Measurements from ENCODE around the gene RBSN. TPM values are rescaled to one million over a fixed set of nuclear protein-coding genes. Genes with fewer than 3 reads are reported as not detected.

Gene RBSN
- total RNA-seq, 1 experiment from 2014 or later = 21.2 TPM

DNA sequence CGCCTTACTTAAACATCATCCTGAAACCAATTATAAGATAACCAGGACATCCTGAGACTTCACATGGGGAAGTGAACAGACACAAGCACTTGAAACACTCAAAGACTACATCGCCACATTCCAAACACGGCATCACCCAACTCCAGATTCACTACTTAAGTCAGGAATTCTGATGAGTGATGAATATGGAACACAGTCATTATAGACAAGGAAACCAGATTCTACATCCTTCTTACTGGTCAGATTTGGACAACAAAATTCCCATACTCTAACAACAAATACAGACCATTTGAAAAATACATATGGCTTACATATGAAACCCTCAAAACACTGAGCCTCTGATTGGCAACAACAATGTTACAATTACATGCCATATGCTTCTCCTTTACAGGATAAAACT lies 13.1 kb upstream of the RBSN start:
- peaks cover 46% of the 10 kb centered on the region for H3K27me3 Mint-ChIP-seq (ENCODE audit: unreplicated experiment)
- intact Hi-C loops (cut with micrococcal nuclease; ENCODE audit: unreplicated experiment) = no loop called here
- no TSS peak for BruUV-seq (replicated peaks)
- no peak overlapping the region for H3K27ac Mint-ChIP-seq (ENCODE audit: unreplicated experiment)
- DNase-seq = no peak
- peaks cover 5% of the 10 kb centered on the region for H3K36me3 Mint-ChIP-seq (ENCODE audit: insufficient read depth, unreplicated experiment)
- CTCF ChIA-PET = no interaction called here
- TF ChIP-seq, protein P1, sequence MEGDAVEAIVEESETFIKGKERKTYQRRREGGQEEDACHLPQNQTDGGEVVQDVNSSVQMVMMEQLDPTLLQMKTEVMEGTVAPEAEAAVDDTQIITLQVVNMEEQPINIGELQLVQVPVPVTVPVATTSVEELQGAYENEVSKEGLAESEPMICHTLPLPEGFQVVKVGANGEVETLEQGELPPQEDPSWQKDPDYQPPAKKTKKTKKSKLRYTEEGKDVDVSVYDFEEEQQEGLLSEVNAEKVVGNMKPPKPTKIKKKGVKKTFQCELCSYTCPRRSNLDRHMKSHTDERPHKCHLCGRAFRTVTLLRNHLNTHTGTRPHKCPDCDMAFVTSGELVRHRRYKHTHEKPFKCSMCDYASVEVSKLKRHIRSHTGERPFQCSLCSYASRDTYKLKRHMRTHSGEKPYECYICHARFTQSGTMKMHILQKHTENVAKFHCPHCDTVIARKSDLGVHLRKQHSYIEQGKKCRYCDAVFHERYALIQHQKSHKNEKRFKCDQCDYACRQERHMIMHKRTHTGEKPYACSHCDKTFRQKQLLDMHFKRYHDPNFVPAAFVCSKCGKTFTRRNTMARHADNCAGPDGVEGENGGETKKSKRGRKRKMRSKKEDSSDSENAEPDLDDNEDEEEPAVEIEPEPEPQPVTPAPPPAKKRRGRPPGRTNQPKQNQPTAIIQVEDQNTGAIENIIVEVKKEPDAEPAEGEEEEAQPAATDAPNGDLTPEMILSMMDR (IDR thresholded peaks at IDR 0.05; ENCODE audit: unreplicated experiment) = no peak
- H3K4me3 Mint-ChIP-seq (ENCODE audit: low read depth, unreplicated experiment) = no peak overlapping the region
- H3K9me3 Mint-ChIP-seq (ENCODE audit: low read depth, unreplicated experiment) = no peaks in the 10 kb centered on the region
- peaks cover 13% of the 10 kb centered on the region for H3K4me1 Mint-ChIP-seq (ENCODE audit: low read depth, unreplicated experiment)

DNA sequence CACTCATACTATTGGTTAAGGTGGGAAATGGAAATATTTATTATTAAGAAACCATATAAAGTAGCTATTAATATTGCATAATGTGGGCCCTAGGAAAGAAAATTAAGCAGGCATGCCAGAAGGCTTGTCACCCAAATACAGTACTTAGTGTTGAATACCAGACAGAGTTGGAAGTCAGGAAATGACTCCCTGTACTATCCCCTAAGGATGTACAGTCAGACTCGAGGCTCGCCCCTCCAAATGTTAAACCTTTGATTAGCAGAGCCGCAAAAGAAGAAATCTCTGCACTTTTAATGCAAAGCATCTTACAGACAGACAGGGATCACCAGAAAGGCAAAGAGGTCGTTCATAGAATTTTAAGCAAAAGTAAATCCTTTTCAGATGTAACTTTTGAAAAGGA lies 11.3 kb upstream of the RBSN start:
- Mint-ChIP-seq H3K9me3 (ENCODE audit: low read depth, unreplicated experiment) (no peaks in the 10 kb centered on the region), H3K27ac (ENCODE audit: unreplicated experiment) (no peak overlapping the region), H3K36me3 (ENCODE audit: insufficient read depth, unreplicated experiment) (peaks cover 5% of the 10 kb centered on the region), H3K4me3 (ENCODE audit: low read depth, unreplicated experiment) (no peak overlapping the region), H3K27me3 (ENCODE audit: unreplicated experiment) (peaks cover 47% of the 10 kb centered on the region), H3K4me1 (ENCODE audit: low read depth, unreplicated experiment) (peaks cover 13% of the 10 kb centered on the region)
- no TSS peak for BruUV-seq (replicated peaks)
- intact Hi-C loops (cut with micrococcal nuclease; ENCODE audit: unreplicated experiment) = no loop called here
- CTCF ChIA-PET = interaction anchor here (0.6 kb wide), 1 partner anchor 641 kb away, joined by 3 read pairs; no protein-coding TSS in a partner anchor
- DNase-seq = no peak
- TF ChIP-seq, protein P1 (IDR thresholded peaks at IDR 0.05; ENCODE audit: unreplicated experiment) = no peak

DNA sequence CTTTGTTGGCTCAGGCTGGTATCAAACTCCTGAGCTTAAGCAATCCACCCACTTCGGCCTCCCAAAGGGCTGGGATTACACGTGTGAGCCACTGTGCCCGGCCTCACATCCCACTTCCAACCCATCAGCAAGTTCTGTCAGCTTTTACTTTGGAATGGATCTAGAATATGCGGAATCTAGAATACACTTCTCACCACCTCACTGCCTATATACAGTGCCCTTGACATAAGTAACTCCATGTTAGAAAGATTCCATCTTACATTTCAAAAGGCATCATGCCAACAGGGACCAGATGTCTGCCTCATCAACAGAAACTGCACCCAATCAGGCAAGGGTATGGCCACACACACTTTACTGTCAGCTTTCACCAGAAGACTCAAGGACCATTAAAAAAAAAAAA lies 9.9 kb upstream of the RBSN start:
- CTCF ChIA-PET = interaction anchor here (1.0 to 1.8 kb wide), 4 partner anchors 8 to 97 kb away, joined by 3 to 11 read pairs (median 4); partner anchors contain the start of genes CAPN7 and RBSN
- intact Hi-C loops (cut with micrococcal nuclease; ENCODE audit: unreplicated experiment) = loop anchor here (2.0 to 5.0 kb wide), 2 partner anchors 98 to 296 kb away; partner anchors contain the start of gene CAPN7
- peaks cover 35% of the 10 kb centered on the region for H3K27me3 Mint-ChIP-seq (ENCODE audit: unreplicated experiment)
- TF ChIP-seq, protein P1 (IDR thresholded peaks at IDR 0.05; ENCODE audit: unreplicated experiment) = no peak
- DNase-seq = no peak
- H3K36me3 Mint-ChIP-seq (ENCODE audit: insufficient read depth, unreplicated experiment) = peaks cover 5% of the 10 kb centered on the region
- no peak overlapping the region for H3K4me3 Mint-ChIP-seq (ENCODE audit: low read depth, unreplicated experiment)
- H3K4me1 Mint-ChIP-seq (ENCODE audit: low read depth, unreplicated experiment) = peaks cover 13% of the 10 kb centered on the region
- no peaks in the 10 kb centered on the region for H3K9me3 Mint-ChIP-seq (ENCODE audit: low read depth, unreplicated experiment)
- no peak overlapping the region for H3K27ac Mint-ChIP-seq (ENCODE audit: unreplicated experiment)
- BruUV-seq (replicated peaks) = no TSS peak

DNA sequence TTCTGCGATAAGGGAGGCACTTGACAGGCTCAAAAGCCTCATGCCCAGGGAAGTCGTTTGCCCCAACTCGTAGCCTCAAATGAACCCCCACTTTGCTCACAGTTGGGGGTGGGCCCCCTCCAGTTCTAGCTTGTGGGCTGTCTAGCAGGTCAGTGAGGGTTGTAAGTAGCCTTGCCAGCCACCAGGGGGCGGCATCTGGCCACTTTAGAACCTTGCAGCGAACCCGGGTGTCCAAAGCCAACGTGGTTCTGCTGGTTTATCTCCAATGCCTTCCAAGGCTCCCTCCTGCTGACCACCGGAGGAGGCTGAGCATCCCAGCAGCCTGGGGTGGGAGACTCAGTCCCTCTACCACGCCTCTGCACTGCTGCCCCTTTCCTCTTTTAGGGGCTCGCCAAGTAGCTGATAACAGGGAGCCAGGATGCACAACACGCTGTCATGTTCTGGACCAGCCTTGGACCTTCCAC lies 9.2 kb upstream of the RBSN start:
- BruUV-seq (replicated peaks) = no TSS peak
- CTCF ChIA-PET = interaction anchor here (0.6 to 1.8 kb wide), 10 partner anchors 9 to 220 kb away, joined by 3 to 11 read pairs (median 4); partner anchors contain the start of genes CAPN7 and RBSN
- Mint-ChIP-seq H3K9me3 (ENCODE audit: low read depth, unreplicated experiment) (no peaks in the 10 kb centered on the region), H3K27me3 (ENCODE audit: unreplicated experiment) (peaks cover 35% of the 10 kb centered on the region), H3K27ac (ENCODE audit: unreplicated experiment) (no peak overlapping the region), H3K36me3 (ENCODE audit: insufficient read depth, unreplicated experiment) (peaks cover 5% of the 10 kb centered on the region), H3K4me3 (ENCODE audit: low read depth, unreplicated experiment) (no peak overlapping the region), H3K4me1 (ENCODE audit: low read depth, unreplicated experiment) (peaks cover 13% of the 10 kb centered on the region)
- intact Hi-C loops (cut with micrococcal nuclease; ENCODE audit: unreplicated experiment) = loop anchor here (2.0 to 5.0 kb wide), 2 partner anchors 99 to 297 kb away; partner anchors contain the start of gene CAPN7
- peak; percentile 80 for DNase-seq
- TF ChIP-seq, protein P1 (IDR thresholded peaks at IDR 0.05; ENCODE audit: unreplicated experiment) = peak; percentile 86

All from Calu3 (cell line).